Ovary (tissue), 3 donors: ENCODE measurements around the gene PRSS2.

ENCODE experiments used
- CTCF ChIP-seq, 3 donors: fragments of 450-650 bp in 2 of 3; fragments of 200-600 bp in 1 of 3; IDR thresholded peaks; one replicate each; pipeline versions ENCODE4 v1.5.1 to v1.8.0; 2016 to 2022; ENCODE audit warnings: antibody characterized with exemption in 3 of 3, mild to moderate bottlenecking in 1 of 3
- POLR2A ChIP-seq: fragments of 450-650 bp; IDR thresholded peaks from one replicate; pipeline ENCODE4 v1.6.1; 2017; ENCODE audit warnings: antibody characterized with exemption, mild to moderate bottlenecking, moderate library complexity
- donor health status: DM: no; HTN: no; CAD: no.

DNA sequence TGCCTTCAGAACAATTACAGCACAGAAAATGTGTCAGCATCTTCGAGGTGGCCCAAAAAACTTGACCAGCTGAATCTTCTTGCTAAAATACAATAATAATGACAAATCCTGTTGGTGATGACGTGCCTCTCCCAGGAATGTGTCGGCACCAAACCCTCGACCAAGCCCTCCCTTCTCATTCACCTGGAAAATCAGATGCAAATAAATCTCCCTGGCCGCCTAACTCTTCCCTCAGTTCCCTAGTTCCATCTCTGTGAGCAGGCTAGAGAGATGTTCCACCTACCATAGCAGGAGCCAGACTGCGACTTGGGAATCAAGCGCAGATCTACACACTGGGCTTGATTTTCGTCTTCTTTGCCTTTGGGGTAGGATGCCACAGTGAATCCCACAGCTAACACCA, 17.4 kb upstream of the PRSS2 start:
- TF ChIP-seq CTCF (IDR thresholded peaks at IDR 0.05) (no peak), POLR2A (no peak)
